ENCODE measurements around the gene WDR86.
A peak's percentile ranks its signal among the peaks of the same experiment; 100 is the strongest.

Gene WDR86

GRCh38 chr7:151379193-151379520 lies 30.7 kb downstream of the WDR86 start:
- DNase-seq (ENCODE audit: low spot score): no peak

GRCh38 chr7:151378496-151379192 lies 31.2 kb downstream of the WDR86 start:
- DNase-seq (ENCODE audit: low spot score): no peak

- DNase-seq (ENCODE audit: low spot score): no peak
These were observed 31.8 kb downstream of the WDR86 start for GRCh38 chr7:151378011-151378410.

- DNase-seq (ENCODE audit: low spot score): no peak
These were observed 32.4 kb downstream of the WDR86 start for GRCh38 chr7:151377406-151377805.

- DNase-seq (ENCODE audit: low spot score): no peak
These were observed 33.5 kb downstream of the WDR86 start for GRCh38 chr7:151376218-151376902.

GRCh38 chr7:151375530-151376217 lies 34.2 kb downstream of the WDR86 start:
- DNase-seq (ENCODE audit: low spot score): no peak

GRCh38 chr7:151374726-151375125 lies 35.1 kb downstream of the WDR86 start:
- DNase-seq (ENCODE audit: low spot score): no peak

GRCh38 chr7:151374139-151374538 lies 35.7 kb downstream of the WDR86 start:
- DNase-seq (ENCODE audit: low spot score): no peak

- DNase-seq (ENCODE audit: low spot score): no peak
These were observed 36.2 kb downstream of the WDR86 start for GRCh38 chr7:151373599-151373998.

GRCh38 chr7:151372612-151373265 lies 37.1 kb downstream of the WDR86 start:
- no peak for DNase-seq (ENCODE audit: low spot score)

GRCh38 chr7:151371266-151371665 lies 38.6 kb downstream of the WDR86 start:
- DNase-seq (ENCODE audit: low spot score): no peak

- peak; percentile 58 for DNase-seq (ENCODE audit: low spot score)
These were observed 41.7 kb downstream of the WDR86 start for GRCh38 chr7:151368136-151368571.

- no peak for DNase-seq (ENCODE audit: low spot score)
These were observed 42.6 kb downstream of the WDR86 start for GRCh38 chr7:151367284-151367683.

- no peak for DNase-seq (ENCODE audit: low spot score)
These were observed 43.0 kb downstream of the WDR86 start for GRCh38 chr7:151366880-151367222.

- no peak for DNase-seq (ENCODE audit: low spot score)
These were observed 43.5 kb downstream of the WDR86 start for GRCh38 chr7:151366166-151366879.

GRCh38 chr7:151363182-151363581 lies 46.7 kb downstream of the WDR86 start:
- no peak for DNase-seq (ENCODE audit: low spot score)

- no peak for DNase-seq (ENCODE audit: low spot score)
These were observed 48.5 kb downstream of the WDR86 start for GRCh38 chr7:151361193-151361959.

GRCh38 chr7:151352512-151352911 lies 57.3 kb downstream of the WDR86 start:
- DNase-seq (ENCODE audit: low spot score): no peak

GRCh38 chr7:151351967-151352366 lies 57.9 kb downstream of the WDR86 start:
- DNase-seq (ENCODE audit: low spot score): no peak

GRCh38 chr7:151351027-151351426 lies 58.8 kb downstream of the WDR86 start:
- DNase-seq (ENCODE audit: low spot score): no peak

GRCh38 chr7:151349507-151349853 lies 60.4 kb downstream of the WDR86 start:
- DNase-seq (ENCODE audit: low spot score): no peak

GRCh38 chr7:151348970-151349369 lies 60.9 kb downstream of the WDR86 start:
- DNase-seq (ENCODE audit: low spot score): no peak
